Measurements from ENCODE around the gene CYTL1.

DNA sequence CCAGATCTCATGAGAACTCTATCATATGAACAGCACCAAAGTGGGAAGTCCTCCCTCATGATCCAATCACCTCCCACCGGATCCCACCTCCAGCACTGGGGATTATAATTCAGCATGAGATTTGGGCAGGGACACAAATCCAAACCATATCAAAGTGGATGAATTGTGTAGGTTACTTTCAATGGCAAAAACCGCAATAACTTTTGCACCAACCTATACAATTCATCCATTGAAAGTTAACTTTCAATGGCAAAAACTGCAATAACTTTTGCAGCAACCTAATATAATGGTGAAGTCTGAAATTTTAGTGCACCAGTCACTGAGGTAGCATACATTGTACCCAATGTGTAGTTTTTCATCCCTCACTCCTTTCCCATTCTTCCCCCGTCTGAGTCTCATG is 48.6 kb upstream of the CYTL1 start:
- TF ChIP-seq, protein P1, sequence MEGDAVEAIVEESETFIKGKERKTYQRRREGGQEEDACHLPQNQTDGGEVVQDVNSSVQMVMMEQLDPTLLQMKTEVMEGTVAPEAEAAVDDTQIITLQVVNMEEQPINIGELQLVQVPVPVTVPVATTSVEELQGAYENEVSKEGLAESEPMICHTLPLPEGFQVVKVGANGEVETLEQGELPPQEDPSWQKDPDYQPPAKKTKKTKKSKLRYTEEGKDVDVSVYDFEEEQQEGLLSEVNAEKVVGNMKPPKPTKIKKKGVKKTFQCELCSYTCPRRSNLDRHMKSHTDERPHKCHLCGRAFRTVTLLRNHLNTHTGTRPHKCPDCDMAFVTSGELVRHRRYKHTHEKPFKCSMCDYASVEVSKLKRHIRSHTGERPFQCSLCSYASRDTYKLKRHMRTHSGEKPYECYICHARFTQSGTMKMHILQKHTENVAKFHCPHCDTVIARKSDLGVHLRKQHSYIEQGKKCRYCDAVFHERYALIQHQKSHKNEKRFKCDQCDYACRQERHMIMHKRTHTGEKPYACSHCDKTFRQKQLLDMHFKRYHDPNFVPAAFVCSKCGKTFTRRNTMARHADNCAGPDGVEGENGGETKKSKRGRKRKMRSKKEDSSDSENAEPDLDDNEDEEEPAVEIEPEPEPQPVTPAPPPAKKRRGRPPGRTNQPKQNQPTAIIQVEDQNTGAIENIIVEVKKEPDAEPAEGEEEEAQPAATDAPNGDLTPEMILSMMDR (conservative IDR thresholded peaks at IDR 0.05; ENCODE audit: low read depth, low read length): no peak
- TF ChIP-seq CEBPB (IDR thresholded peaks at IDR 0.05; ENCODE audit: low read depth, low read length) (no peak), MAFK (IDR thresholded peaks at IDR 0.05; ENCODE audit: low read depth, low read length) (no peak), POLR2A (IDR thresholded peaks at IDR 0.05; ENCODE audit: low read depth, low read length) (no peak), SMC3 (IDR thresholded peaks at IDR 0.05; ENCODE audit: low read depth, low read length) (no peak), RFX5 (IDR thresholded peaks at IDR 0.05; ENCODE audit: low read depth, low read length) (no peak), RAD21 (IDR thresholded peaks at IDR 0.05; ENCODE audit: low read length) (no peak), FOS (IDR thresholded peaks at IDR 0.05; ENCODE audit: low read depth, low read length) (no peak), RCOR1 (IDR thresholded peaks at IDR 0.05; ENCODE audit: insufficient replicate concordance, low read length) (no peak), CHD1 (IDR thresholded peaks at IDR 0.05; ENCODE audit: low read depth, low read length) (no peak), BHLHE40 (IDR thresholded peaks at IDR 0.05; ENCODE audit: low read depth, low read length) (no peak), MXI1 (IDR thresholded peaks at IDR 0.05; ENCODE audit: borderline replicate concordance, low read depth, low read length) (no peak)
- TF ChIP-seq, protein P2, sequence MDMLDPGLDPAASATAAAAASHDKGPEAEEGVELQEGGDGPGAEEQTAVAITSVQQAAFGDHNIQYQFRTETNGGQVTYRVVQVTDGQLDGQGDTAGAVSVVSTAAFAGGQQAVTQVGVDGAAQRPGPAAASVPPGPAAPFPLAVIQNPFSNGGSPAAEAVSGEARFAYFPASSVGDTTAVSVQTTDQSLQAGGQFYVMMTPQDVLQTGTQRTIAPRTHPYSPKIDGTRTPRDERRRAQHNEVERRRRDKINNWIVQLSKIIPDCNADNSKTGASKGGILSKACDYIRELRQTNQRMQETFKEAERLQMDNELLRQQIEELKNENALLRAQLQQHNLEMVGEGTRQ (IDR thresholded peaks at IDR 0.05; ENCODE audit: low read depth, low read length): no peak
- TF ChIP-seq, protein P3, sequence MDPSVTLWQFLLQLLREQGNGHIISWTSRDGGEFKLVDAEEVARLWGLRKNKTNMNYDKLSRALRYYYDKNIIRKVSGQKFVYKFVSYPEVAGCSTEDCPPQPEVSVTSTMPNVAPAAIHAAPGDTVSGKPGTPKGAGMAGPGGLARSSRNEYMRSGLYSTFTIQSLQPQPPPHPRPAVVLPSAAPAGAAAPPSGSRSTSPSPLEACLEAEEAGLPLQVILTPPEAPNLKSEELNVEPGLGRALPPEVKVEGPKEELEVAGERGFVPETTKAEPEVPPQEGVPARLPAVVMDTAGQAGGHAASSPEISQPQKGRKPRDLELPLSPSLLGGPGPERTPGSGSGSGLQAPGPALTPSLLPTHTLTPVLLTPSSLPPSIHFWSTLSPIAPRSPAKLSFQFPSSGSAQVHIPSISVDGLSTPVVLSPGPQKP (IDR thresholded peaks at IDR 0.05; ENCODE audit: borderline replicate concordance, low read depth, low read length): no peak
